Ishikawa (cell line): Measurements from ENCODE around the gene NR6A1.

ENCODE experiments used
- EP300 ChIP-seq: IDR thresholded peaks from 2 replicates; pipeline ENCODE4 v1.6.1; 2012; ENCODE audit warnings: borderline replicate concordance
- MAX ChIP-seq: IDR thresholded peaks from 2 replicates; pipeline ENCODE4 v1.6.1; 2012
- RAD21 ChIP-seq: IDR thresholded peaks from 2 replicates; pipeline ENCODE4 v1.6.1; 2012; ENCODE audit warnings: low read depth
- REST ChIP-seq: IDR thresholded peaks from 2 replicates; pipeline ENCODE4 v1.6.1; 2012; ENCODE audit warnings: low read depth, mild to moderate bottlenecking

- no peak; the same call in 1 of the 2 replicates for TF ChIP-seq MAX
- TF ChIP-seq RAD21, result no peak
- no peak for TF ChIP-seq REST
- TF ChIP-seq EP300, result no peak
Observed at GRCh38 chr9:124477648-124478285, 293.3 kb downstream of the NR6A1 start.
